Astrocyte (in vitro differentiated cells and primary cell): ENCODE measurements around the gene CDK6.

Source experiments
- CTCF ChIP-seq: IDR thresholded peaks from 2 replicates; pipeline ENCODE4 v1.5.1; 2011; ENCODE audit warnings: low read depth, mild to moderate bottlenecking, inconsistent platforms, low read length, moderate library complexity; ENCODE audit not compliant: insufficient read depth
- EZH2 ChIP-seq: IDR thresholded peaks from 2 replicates; pipeline ENCODE4 v1.6.1; 2012; ENCODE audit warnings: mild to moderate bottlenecking, low read length, inconsistent platforms; ENCODE audit not compliant: insufficient read depth

DNA sequence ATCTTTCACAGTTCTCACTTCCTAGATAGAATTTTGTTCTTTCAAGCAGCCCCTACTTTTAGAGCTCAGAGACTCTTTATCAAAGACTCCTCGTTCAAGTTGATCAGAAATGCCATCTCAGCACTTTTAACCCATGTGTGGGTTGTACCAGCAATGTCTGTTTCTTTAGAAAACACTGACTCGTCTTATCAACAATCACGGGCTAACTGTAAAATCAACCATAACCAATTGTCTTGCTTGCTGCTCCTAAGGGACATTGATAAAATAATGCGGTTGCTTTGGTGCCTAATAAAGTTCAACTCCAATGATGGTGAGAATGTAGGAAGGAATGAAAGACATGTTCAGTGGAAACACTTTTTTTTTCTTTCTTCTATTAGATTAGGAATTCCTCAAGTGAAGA is 12.9 kb upstream of the CDK6 start:
- TF ChIP-seq CTCF (no peak), EZH2 (no peak)
